GM12872 (cell line): ENCODE data around the gene DDX54.

Source experiments
- CTCF ChIP-seq: IDR thresholded peaks from 3 replicates; pipeline ENCODE4 v1.5.1; 2011; ENCODE audit warnings: low read depth, mild to moderate bottlenecking, low read length, moderate library complexity; ENCODE audit not compliant: insufficient read depth

The DDX54 gene

DNA sequence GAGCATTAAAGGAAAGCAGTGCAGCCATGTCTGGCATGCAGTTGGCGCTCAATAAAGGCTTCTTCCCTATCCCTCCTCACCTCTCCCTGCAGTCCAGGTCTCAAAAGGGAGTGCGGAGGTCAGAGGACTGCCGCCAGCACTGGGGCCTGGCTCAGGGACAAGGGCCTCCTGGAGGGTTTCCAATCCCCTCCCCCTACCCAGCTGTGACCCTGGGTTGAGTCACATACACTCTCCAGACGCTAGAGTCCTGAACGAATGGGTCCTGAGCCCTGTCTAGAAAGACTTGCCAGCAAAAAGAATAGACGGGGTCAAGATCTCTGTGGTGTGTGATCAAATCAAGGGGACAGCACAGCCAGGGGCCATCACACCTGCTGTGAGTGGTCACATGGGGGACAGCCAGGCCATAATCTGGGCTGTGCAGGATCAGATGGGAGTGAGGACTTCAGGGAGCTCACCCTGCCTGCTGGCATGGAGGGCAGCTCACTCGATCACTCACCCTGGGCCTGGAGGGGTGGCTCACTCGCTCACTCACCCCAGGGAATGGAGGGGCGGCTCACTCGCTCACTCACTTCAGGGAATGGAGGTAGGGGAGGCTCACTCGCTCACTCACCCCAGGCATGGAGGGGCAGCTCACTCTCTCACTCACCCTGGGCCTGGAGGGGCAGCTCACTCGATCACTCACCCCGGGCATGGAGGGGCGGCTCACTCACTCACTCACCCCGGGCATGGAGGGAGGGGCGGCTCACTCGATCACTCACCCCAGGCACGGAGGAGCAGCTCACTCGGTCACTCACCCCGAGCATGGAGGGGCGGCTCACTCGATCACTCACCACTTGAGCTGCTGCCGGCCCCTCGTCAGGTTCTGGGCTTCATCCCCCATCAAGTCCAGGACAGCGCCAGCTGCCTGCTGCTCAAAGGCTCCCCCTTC is 22.9 kb downstream of the DDX54 start:
- TF ChIP-seq CTCF = no peak

DNA sequence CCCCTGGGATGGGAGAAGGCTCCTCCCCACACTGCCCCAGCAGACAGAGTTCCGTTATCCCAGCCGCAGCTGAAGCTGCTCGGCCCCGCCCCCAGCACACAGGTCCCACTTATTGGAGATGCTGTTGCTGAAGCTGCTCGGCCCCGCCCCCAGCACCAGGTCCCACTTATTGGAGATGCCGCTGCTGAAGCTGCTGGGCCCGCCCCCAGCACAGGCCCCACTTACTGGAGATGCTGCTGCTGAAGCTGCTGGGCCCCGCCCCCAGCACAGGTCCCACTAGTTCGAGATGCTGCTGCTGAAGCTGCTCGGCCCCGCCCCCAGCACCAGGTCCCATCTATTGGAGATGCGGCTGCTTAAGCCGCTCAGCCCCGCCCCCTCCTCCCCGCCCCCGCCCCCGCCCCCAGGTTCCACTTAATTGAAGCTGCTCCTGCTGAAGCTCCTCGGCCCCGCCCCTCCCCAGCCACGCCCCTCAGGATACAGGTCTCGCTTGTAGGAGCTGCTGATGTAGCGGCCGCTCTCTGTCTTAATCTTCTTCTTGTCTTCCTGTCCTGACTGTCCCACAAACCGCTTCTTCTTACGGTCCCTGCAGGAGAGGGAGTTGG is 23.8 kb downstream of the DDX54 start:
- no peak for TF ChIP-seq CTCF

DNA sequence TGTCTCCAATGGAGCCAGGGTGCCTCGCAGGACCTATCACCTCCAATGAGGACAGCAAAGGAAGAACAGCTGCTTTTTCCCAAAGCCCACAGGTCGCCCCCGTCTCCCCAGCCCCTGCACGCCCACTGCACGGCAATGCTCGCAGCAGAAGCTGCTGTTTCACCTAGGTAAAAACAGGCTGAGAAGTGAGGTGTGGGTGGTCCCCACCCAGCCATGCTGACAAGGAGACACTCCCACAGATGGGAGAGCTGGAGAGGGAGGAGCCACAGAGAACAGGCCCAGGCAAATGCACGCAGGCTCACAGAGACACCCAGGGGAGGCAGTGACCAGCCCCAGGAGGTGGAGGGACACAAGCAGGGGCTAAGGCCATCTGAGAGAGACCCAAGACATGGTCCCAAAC is 25.3 kb downstream of the DDX54 start:
- TF ChIP-seq CTCF = no peak

- TF ChIP-seq CTCF = no peak
Observed at GRCh38 chr12:113158439-113159203, 26.7 kb downstream of the DDX54 start.

GRCh38 chr12:113157218-113157859 is 27.9 kb downstream of the DDX54 start:
- TF ChIP-seq CTCF = no peak

DNA sequence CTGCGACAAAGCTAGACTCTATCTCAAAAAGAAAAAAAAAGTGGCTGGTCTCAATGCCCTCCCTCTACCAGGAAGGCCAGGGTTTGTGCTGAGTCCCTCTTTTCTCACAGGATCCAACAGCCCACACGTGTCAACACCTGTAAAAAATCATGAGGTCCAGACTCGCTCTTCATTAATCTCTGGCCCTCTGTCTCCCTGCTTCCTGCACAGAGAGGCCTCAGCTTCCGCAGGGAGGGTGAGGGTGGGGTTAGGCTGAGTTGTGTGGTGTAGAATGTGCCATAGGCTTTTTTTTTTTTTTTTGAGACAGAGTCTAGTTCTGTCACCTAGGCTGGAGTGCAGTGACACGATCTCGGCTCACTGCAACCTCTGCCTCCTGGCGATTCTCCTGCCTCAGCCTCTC is 29.6 kb downstream of the DDX54 start:
- no peak for TF ChIP-seq CTCF

- no peak for TF ChIP-seq CTCF
Observed at GRCh38 chr12:113155060-113155459, 30.2 kb downstream of the DDX54 start.
